ENCODE data around the gene HNRNPC.

- TF ChIP-seq CTCF (IDR thresholded peaks at IDR 0.05; ENCODE audit: insufficient read depth, low read length, poor library complexity, severe bottlenecking) (no peak), EZH2phosphoT487 (conservative IDR thresholded peaks at IDR 0.05; ENCODE audit: low read length) (no peak)
Observed at GRCh38 chr14:21191809-21192446, 77.3 kb downstream of the HNRNPC start.

Measured in SU-DHL-6 (cell line).